Middle frontal gyrus (tissue), 1 donor: ENCODE measurements around the gene KDM4B.

ENCODE experiments used
- DNase-seq: peaks from one replicate; pipeline ENCODE4 v3.0.0-alpha.2; 2015; ENCODE audit warnings: low spot score; ENCODE audit errors: extremely low spot score

Gene KDM4B

GRCh38 chr19:5120321-5120720, 151.4 kb downstream of the KDM4B start:
- DNase-seq = no peak

GRCh38 chr19:5120833-5121232, 151.9 kb downstream of the KDM4B start:
- DNase-seq = no peak

GRCh38 chr19:5121266-5122120, 152.6 kb downstream of the KDM4B start:
- no peak for DNase-seq

- DNase-seq = no peak
Observed at GRCh38 chr19:5122121-5122400, 153.1 kb downstream of the KDM4B start.

GRCh38 chr19:5122671-5123409, 153.9 kb downstream of the KDM4B start:
- DNase-seq = no peak

GRCh38 chr19:5123646-5124045, 154.7 kb downstream of the KDM4B start:
- DNase-seq = no peak

- no peak for DNase-seq
Observed at GRCh38 chr19:5124111-5124855, 155.4 kb downstream of the KDM4B start.

- no peak for DNase-seq
Observed at GRCh38 chr19:5125376-5125775, 156.5 kb downstream of the KDM4B start.

- DNase-seq = no peak
Observed at GRCh38 chr19:5125797-5126497, 157.0 kb downstream of the KDM4B start.

- no peak for DNase-seq
Observed at GRCh38 chr19:5126498-5127223, 157.7 kb downstream of the KDM4B start.

GRCh38 chr19:5127717-5128116, 158.8 kb downstream of the KDM4B start:
- DNase-seq = no peak

- DNase-seq = no peak
Observed at GRCh38 chr19:5128251-5128935, 159.5 kb downstream of the KDM4B start.

- no peak for DNase-seq
Observed at GRCh38 chr19:5128936-5129389, 160.1 kb downstream of the KDM4B start.

- no peak for DNase-seq
Observed at GRCh38 chr19:5129691-5130090, 160.8 kb downstream of the KDM4B start.

GRCh38 chr19:5130371-5131030, 161.6 kb downstream of the KDM4B start:
- DNase-seq = no peak

- DNase-seq = no peak
Observed at GRCh38 chr19:5131031-5131505, 162.2 kb downstream of the KDM4B start.

GRCh38 chr19:5131506-5132205, 162.7 kb downstream of the KDM4B start:
- no peak for DNase-seq

GRCh38 chr19:5132206-5132560, 163.3 kb downstream of the KDM4B start:
- no peak for DNase-seq
